HepG2 (cell line): Measurements from ENCODE around the gene MAMSTR. TPM values are rescaled to one million over a fixed set of nuclear protein-coding genes. Genes with fewer than 3 reads are reported as not detected.
"Not testable (repeated sequence)": the region's sequence is repeated elsewhere in the genome, so short reads cannot be mapped to it uniquely, and the experiment has no call there.

Experiments
- ATAC-seq: fragments of 200-7000 bp; cut with Tn5 transposase; 3 replicates; pipeline ENCODE4 v1.9.1; 2020; ENCODE audit warnings: mild to moderate bottlenecking, moderate library complexity
- BruUV-seq: library from RNA; stranded (reverse); fragments of 400-500 nt; replicated peaks from 2 replicates; lab custom pipeline; 2021; lab: Mats Ljungman, UMichigan
- CTCF ChIA-PET: fragments of 300-600 bp; formaldehyde crosslinking; extraction: SDS; loops from one replicate; lab custom pipeline; 2021; ENCODE audit warnings: low total read pairs, inconsistent platforms, low intra/inter-chr PET ratio; lab: Yijun Ruan, JAX
- POLR2A ChIA-PET: fragments of 350-600 bp; sonication (Branson Sonifier 250); formaldehyde crosslinking; loops from one replicate; lab custom pipeline; 2020; ENCODE audit warnings: antibody characterized with exemption, inconsistent platforms; lab: Yijun Ruan, JAX
- DNase-seq: peaks from one replicate; pipeline ENCODE4 v3.0.0-alpha.2; 2015; ENCODE audit warnings: low spot score
- FAIRE-seq: peaks from 3 replicates; lab custom pipeline; 2011; peaks lifted over from hg19 to GRCh38; lab: Jason Lieb, UNC
- H2AFZ ChIP-seq: one replicate; pipeline ENCODE4 v1.6.1; 2011; ENCODE audit warnings: low read length, inconsistent platforms
- H3K27ac ChIP-seq: fragments of 300-600 bp; 3 replicates; pipeline ENCODE4 v1.8.0; 2011; ENCODE audit warnings: mixed run types, mild to moderate bottlenecking, mixed read lengths, low read length, inconsistent platforms; ENCODE audit not compliant: insufficient read depth; ENCODE audit errors: extremely low read length
- H3K27me3 ChIP-seq, 2 experiments: fragments of 200-600 bp in 1 of 2; 2 replicates in 1 of 2; 3 replicates in 1 of 2; pipeline versions ENCODE4 v1.6.0 to v1.8.0; 2011; ENCODE audit warnings: low read length in 2 of 2, mild to moderate bottlenecking in 2 of 2, moderate library complexity in 2 of 2, inconsistent platforms in 1 of 2; ENCODE audit not compliant: insufficient read depth in 2 of 2, control insufficient read depth in 1 of 2
- H3K36me3 ChIP-seq, 2 experiments: fragments of 200-600 bp in 1 of 2; replicated peaks in 1 of 2; 2 replicates in 1 of 2; 3 replicates in 1 of 2; pipeline versions ENCODE4 v1.5.1 to v1.8.0; 2011; ENCODE audit warnings: low read length in 2 of 2, inconsistent platforms in 1 of 2; ENCODE audit not compliant: insufficient read depth in 2 of 2, control insufficient read depth in 1 of 2
- H3K4me1 ChIP-seq: 2 replicates; pipeline ENCODE4 v1.5.1; 2012; ENCODE audit warnings: low read length, inconsistent platforms; ENCODE audit not compliant: insufficient read depth
- H3K4me2 ChIP-seq: 2 replicates; pipeline ENCODE4 v1.6.0; 2011; ENCODE audit warnings: low read depth, low read length, inconsistent platforms
- H3K4me3 ChIP-seq, 3 experiments: fragments of 200-600 bp in 1 of 3; sonication (generic), shearing (Covaris generic) in 1 of 3; replicated peaks in 1 of 3; 2 replicates each; pipeline ENCODE4 v1.5.1; 2011 to 2016; ENCODE audit warnings: low read length in 3 of 3, inconsistent platforms in 2 of 3, low read depth in 2 of 3, mild to moderate bottlenecking in 2 of 3, control low read depth in 1 of 3, mixed read lengths in 1 of 3; ENCODE audit not compliant: insufficient read depth in 1 of 3
- H3K79me2 ChIP-seq: one replicate; pipeline ENCODE4 v1.6.1; 2011; ENCODE audit warnings: low read length, inconsistent platforms; ENCODE audit not compliant: insufficient read depth
- H3K9ac ChIP-seq: 2 replicates; pipeline ENCODE4 v1.6.0; 2011; ENCODE audit warnings: mild to moderate bottlenecking, low read depth, low read length, inconsistent platforms; ENCODE audit not compliant: insufficient read depth
- H3K9me3 ChIP-seq: 2 replicates; pipeline ENCODE4 v1.5.1; 2012; ENCODE audit warnings: mild to moderate bottlenecking, low read length
- H4K20me1 ChIP-seq: 2 replicates; pipeline ENCODE4 v1.6.0; 2011; ENCODE audit warnings: inconsistent platforms, mild to moderate bottlenecking, low read length, moderate library complexity; ENCODE audit not compliant: insufficient read depth
- AHR ChIP-seq: IDR thresholded peaks from 2 replicates; pipeline ENCODE4 v1.6.1; 2018; ENCODE audit warnings: missing genetic modification reagents, missing compliant biosample characterization
- CENPBD1 ChIP-seq: sonication (generic); formaldehyde crosslinking; IDR thresholded peaks from 2 replicates; pipeline ENCODE4 v1.8.0; 2022; ENCODE audit warnings: missing genetic modification reagents, low read depth, mild to moderate bottlenecking, borderline replicate concordance
- KLF13 ChIP-seq: sonication (generic); formaldehyde crosslinking; IDR thresholded peaks from 2 replicates; pipeline ENCODE4 v1.4.0; 2020; ENCODE audit warnings: mild to moderate bottlenecking, missing genetic modification reagents
- LCORL ChIP-seq, 2 experiments: fragments of 450-650 bp in 1 of 2; sonication (generic) in 1 of 2; formaldehyde crosslinking in 1 of 2; IDR thresholded peaks; 2 replicates each; pipeline versions ENCODE4 v1.5.0 to v1.6.1; 2017 to 2020; ENCODE audit warnings: antibody characterized with exemption in 1 of 2, missing genetic modification reagents in 1 of 2
- SMYD3 ChIP-seq: sonication (generic); formaldehyde crosslinking; IDR thresholded peaks from 2 replicates; pipeline ENCODE4 v1.8.1; 2023; ENCODE audit warnings: mild to moderate bottlenecking, missing genetic modification reagents
- SP4 ChIP-seq: sonication (generic); formaldehyde crosslinking; IDR thresholded peaks from 2 replicates; pipeline ENCODE4 v1.8.1; 2023; ENCODE audit warnings: mild to moderate bottlenecking, missing genetic modification reagents
- TBX2 ChIP-seq: sonication (generic); formaldehyde crosslinking; IDR thresholded peaks from 2 replicates; pipeline ENCODE4 v1.5.0; 2020; ENCODE audit warnings: missing genetic modification reagents, mild to moderate bottlenecking, borderline replicate concordance
- TCF12 ChIP-seq, 2 experiments: fragments of 450-650 bp in 1 of 2; sonication (generic) in 1 of 2; formaldehyde crosslinking in 1 of 2; IDR thresholded peaks; 2 replicates each; pipeline versions ENCODE4 v1.6.1 to v1.8.0; 2017 to 2022; ENCODE audit warnings: antibody characterized with exemption in 1 of 2, mild to moderate bottlenecking in 1 of 2, missing genetic modification reagents in 1 of 2, moderate library complexity in 1 of 2
- TCF7L2 ChIP-seq: IDR thresholded peaks from 2 replicates; pipeline ENCODE4 v1.6.1; 2011; ENCODE audit warnings: mild to moderate bottlenecking, low read depth, low read length, moderate library complexity
- U2AF2 ChIP-seq: fragments of 200-400 bp; formaldehyde crosslinking; IDR thresholded peaks from 2 replicates; pipeline ENCODE4 v1.6.1; 2017; ENCODE audit warnings: low read depth, mild to moderate bottlenecking, low read length
- ZNF101 ChIP-seq: sonication (generic); formaldehyde crosslinking; IDR thresholded peaks from 2 replicates; pipeline ENCODE4 v1.4.0; 2020; ENCODE audit warnings: mild to moderate bottlenecking, low read depth, missing genetic modification reagents, borderline replicate concordance
- ZNF253 ChIP-seq: sonication (generic); formaldehyde crosslinking; IDR thresholded peaks from 2 replicates; pipeline ENCODE4 v1.8.0; 2022; ENCODE audit warnings: mild to moderate bottlenecking, missing genetic modification reagents, borderline replicate concordance
- ZNF317 ChIP-seq: sonication (generic); formaldehyde crosslinking; IDR thresholded peaks from 2 replicates; pipeline ENCODE4 v1.5.0; 2020; ENCODE audit warnings: mild to moderate bottlenecking, missing genetic modification reagents
- ZNF772 ChIP-seq: sonication (generic); formaldehyde crosslinking; IDR thresholded peaks from 2 replicates; pipeline ENCODE4 v1.5.0; 2020; ENCODE audit warnings: mild to moderate bottlenecking, missing genetic modification reagents
- ZZZ3 ChIP-seq: sonication (generic); formaldehyde crosslinking; IDR thresholded peaks from 2 replicates; pipeline ENCODE4 v1.4.0; 2020; ENCODE audit warnings: missing genetic modification reagents, mild to moderate bottlenecking, borderline replicate concordance
- WGBS: methylation state at CpG from one replicate; pipeline ENCODE4 v1.1.6; 2017; ENCODE audit warnings: low lambda C conversion rate; 5-methylcytosine and 5-hydroxymethylcytosine counted together
- in situ Hi-C: cut with HindIII; loops from 2 replicates; pipeline ENCODE4 v1.10.0; 2017; ENCODE audit warnings: low pct_unique_long_range_greater_than_20kb; ENCODE audit not compliant: extremely low pct_ligation_motif_present
- intact Hi-C: fragments of 100-400 bp; cut with micrococcal nuclease; formaldehyde crosslinking; loops from one replicate; pipeline ENCODE4 v1.10.0; 2022; ENCODE audit not compliant: unreplicated experiment
- polyA plus RNA-seq, 8 experiments: library from polyadenylated mRNA; depleted of rRNA in 3 of 8; stranded (reverse) in 7 of 8; unstranded in 1 of 8; fragments of >200 nt; fragmentation: Illumina TruSeq in 4 of 8; extraction: Trizol in 4 of 8; gene quantifications; 2 replicates each; pipeline versions ENCODE4 v1.2.1 to v1.2.3, GENCODE V29; 2011 to 2016; ENCODE audit warnings: low read depth in 4 of 8, missing spikeins in 1 of 8, mixed read lengths in 1 of 8; ENCODE audit not compliant: insufficient read depth in 1 of 8
- total RNA-seq, 5 experiments: library from RNA; depleted of rRNA; stranded (reverse); fragments of >200 nt; fragmentation: Illumina TruSeq; extraction: Trizol; gene quantifications; 2 replicates each; pipeline ENCODE4 v1.2.3, GENCODE V29; 2016; ENCODE audit warnings: low read depth in 1 of 5
- TF ChIP-seq, protein P1 (sequence below): sonication (generic); formaldehyde crosslinking; IDR thresholded peaks from 2 replicates; pipeline ENCODE4 v1.8.1; 2023; ENCODE audit warnings: mild to moderate bottlenecking, inconsistent platforms, moderate library complexity, missing genetic modification reagents, borderline replicate concordance

MAMSTR gene
- total and polyA plus RNA-seq, 2 of the 13 experiments (the other 11 are each of a cell fraction or from before 2014, with no cell fraction given) = 2.2 to 2.4 TPM

- TF ChIP-seq ZNF253 (CRISPR knock-in tag) = no peak
- no peak for TF ChIP-seq ZNF101 (CRISPR knock-in tag)
- TF ChIP-seq U2AF2 = no peak
- TF ChIP-seq TCF12 (IDR thresholded peaks at IDR 0.05) = no peak
- TF ChIP-seq TCF12 (CRISPR knock-in tag; IDR thresholded peaks at IDR 0.05) = no peak
- peak; percentile 14; the same call in 1 of the 2 replicates for TF ChIP-seq SP4 (CRISPR knock-in tag)
- TF ChIP-seq SMYD3 = no peak
- TF ChIP-seq TBX2 (CRISPR knock-in tag) = peak; percentile 45; the same call in 1 of the 2 replicates
- peak; percentile 56; the same call in 1 of the 2 replicates for TF ChIP-seq LCORL (IDR thresholded peaks at IDR 0.05)
- peak; percentile 93 for TF ChIP-seq LCORL (CRISPR knock-in tag; IDR thresholded peaks at IDR 0.05)
- no peak for TF ChIP-seq TCF7L2
- TF ChIP-seq ZZZ3 (CRISPR knock-in tag) = no peak
- TF ChIP-seq ZNF317 (CRISPR knock-in tag) = 0 out of 2 replicates have a peak, but pooled peaks have one; percentile 10
- TF ChIP-seq KLF13 (CRISPR knock-in tag) = no peak
- TF ChIP-seq, protein P1, sequence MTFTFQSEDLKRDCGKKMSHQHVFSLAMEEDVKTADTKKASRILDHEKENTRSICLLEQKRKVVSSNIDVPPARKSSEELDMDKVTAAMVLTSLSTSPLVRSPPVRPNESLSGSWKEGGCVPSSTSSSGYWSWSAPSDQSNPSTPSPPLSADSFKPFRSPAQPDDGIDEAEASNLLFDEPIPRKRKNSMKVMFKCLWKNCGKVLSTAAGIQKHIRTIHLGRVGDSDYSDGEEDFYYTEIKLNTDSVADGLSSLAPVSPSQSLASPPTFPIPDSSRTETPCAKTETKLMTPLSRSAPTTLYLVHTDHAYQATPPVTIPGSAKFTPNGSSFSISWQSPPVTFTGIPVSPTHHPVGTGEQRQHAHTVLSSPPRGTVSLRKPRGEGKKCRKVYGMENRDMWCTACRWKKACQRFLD (CRISPR knock-in tag) = no peak
- no peak for TF ChIP-seq CENPBD1 (CRISPR knock-in tag)
- no peak for TF ChIP-seq AHR (CRISPR knock-in tag)
- no peak for TF ChIP-seq ZNF772 (CRISPR knock-in tag)
These were observed 754 bp downstream of the MAMSTR start (continued) for GRCh38 chr19:48718711-48719231.

GRCh38 chr19:48718106-48718505 lies 1.4 kb downstream of the MAMSTR start:
- H3K79me2 ChIP-seq, ATAC-seq, CTCF ChIA-PET, DNase-seq, H2AFZ ChIP-seq, H4K20me1 ChIP-seq, H3K36me3 ChIP-seq, H3K27me3 ChIP-seq, H3K9me3 ChIP-seq, in situ Hi-C loops, intact Hi-C loops, FAIRE-seq: not testable (repeated sequence)
- Histone ChIP-seq H3K4me2 (peak overlapping the region; percentile 99), H3K27ac (peak overlapping the region; percentile 74), H3K4me3 (peak overlapping the region in 1 of 3 experiments; percentile 85; a peak in 2 of 6 replicates), H3K4me1 (peaks cover 56% of the 10 kb centered on the region), H3K9ac (peak overlapping the region; percentile 81; the same call in 1 of the 2 replicates)
- WGBS = 84% methylated on average over 13 of the region's 13 CpGs
- TSS peak; percentile 50 for BruUV-seq
- POLR2A ChIA-PET = interaction anchor here (0.7 to 6.3 kb wide), 2 partner anchors 20 to 215 kb away, joined by 3 to 40 read pairs; no protein-coding TSS in a partner anchor
